Uterus (tissue), 2 donors: ENCODE measurements around the gene DLK1.

ENCODE experiments used
- CTCF ChIP-seq, 4 experiments: fragments of 200-600 bp in 2 of 4; fragments of 450-650 bp in 2 of 4; sonication (generic) in 2 of 4; IDR thresholded peaks; one replicate each; pipeline ENCODE4 v1.5.1; 2016 to 2019; ENCODE audit warnings: antibody characterized with exemption in 4 of 4, mild to moderate bottlenecking in 2 of 4, moderate library complexity in 1 of 4
- POLR2A ChIP-seq, 2 donors: fragments of 450-650 bp; IDR thresholded peaks; one replicate each; pipeline ENCODE4 v1.6.1; 2016; ENCODE audit warnings: antibody characterized with exemption in 2 of 2, mild to moderate bottlenecking in 1 of 2, moderate library complexity in 1 of 2

GRCh38 chr14:100703386-100704220 lies 23.1 kb upstream of the DLK1 start:
- TF ChIP-seq CTCF (IDR thresholded peaks at IDR 0.05) (no peak), POLR2A (IDR thresholded peaks at IDR 0.05) (no peak)
